ENCODE measurements around the gene PHLDB2.

Gene PHLDB2

DNA sequence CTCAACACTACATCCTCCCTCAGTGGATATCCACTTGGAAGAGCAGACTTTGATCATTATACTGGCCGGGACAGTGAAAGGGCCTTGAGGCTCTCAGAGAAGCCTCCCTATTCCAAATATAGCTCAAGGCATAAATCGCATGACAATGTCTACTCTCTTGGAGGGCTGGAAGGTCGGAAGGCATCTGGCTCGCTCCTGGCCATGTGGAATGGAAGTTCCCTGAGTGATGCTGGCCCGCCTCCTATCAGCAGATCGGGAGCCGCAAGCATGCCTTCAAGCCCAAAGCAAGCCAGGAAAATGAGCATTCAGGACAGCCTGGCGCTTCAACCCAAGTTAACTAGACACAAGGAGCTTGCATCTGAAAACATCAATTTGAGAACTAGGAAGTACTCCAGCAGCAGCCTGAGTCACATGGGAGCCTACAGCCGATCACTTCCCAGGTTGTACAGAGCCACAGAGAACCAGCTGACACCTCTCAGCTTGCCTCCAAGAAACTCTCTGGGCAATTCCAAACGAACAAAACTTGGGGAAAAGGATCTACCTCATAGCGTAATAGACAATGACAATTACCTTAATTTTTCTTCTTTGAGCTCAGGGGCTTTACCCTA is 25.4 kb downstream of the PHLDB2 start:
- no peak for DNase-seq (ENCODE audit: low read depth)

DNA sequence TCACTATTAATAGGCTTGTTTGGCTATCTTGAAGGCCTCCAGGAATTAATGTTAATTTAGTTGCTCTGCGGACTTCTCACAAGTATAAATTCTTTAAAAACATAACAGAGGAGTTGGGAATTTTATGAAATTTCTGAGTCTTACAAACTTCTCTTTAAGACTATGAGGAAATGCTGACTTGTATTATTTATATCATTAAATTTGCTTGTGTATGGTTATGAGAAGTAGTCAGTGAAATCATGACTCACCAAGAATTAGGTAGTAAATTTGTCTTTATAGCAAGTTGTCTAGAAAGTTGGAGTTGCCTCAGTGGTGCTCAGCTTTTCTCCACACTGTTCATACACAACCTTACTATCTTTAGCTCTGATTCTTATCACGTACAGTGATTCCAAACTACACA is 26.5 kb downstream of the PHLDB2 start:
- no peak for DNase-seq (ENCODE audit: low read depth)

DNA sequence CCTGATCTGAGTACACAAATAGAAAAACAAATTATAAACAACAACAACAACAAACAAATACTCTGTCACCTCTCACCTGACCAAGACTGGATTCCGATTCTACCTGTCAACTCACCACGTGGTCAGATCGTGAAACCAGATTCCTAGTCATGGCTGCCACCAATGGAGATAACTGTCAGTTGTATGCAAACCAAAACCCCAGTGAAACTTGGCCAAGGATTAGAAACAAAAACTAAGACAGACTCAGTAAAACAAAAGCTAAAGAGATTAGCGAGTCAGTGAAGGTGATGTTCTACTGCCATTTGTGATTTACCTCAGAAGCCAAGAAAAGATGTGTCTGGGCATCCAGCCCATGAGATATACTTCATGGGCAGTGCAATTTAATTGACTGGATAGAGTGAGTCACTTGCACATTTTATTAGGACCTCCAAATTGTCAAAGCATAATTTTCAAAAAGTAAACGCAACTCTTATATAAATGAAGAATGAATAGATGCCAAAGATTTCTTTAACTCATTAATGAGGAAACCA is 31.1 kb downstream of the PHLDB2 start:
- DNase-seq (ENCODE audit: low read depth), result no peak

DNA sequence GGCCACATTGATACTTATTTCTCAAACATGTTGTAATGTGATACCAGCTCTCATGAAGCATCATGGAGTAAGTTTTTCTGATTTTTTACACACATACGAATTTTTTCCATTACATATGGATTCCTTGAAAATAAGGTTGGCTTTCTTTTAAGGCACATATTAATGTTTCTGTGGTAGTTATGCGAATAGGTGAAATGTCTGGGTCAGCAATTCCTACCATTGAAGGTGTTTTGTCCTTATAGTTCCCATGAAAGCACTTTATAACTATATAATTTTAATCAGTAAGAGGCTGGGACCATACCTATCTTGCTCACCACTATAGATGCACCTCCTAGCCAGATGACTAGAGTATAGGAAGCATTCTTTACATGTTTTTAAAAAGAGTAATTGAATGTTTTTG is 33.0 kb downstream of the PHLDB2 start:
- no peak for DNase-seq (ENCODE audit: low read depth)

DNA sequence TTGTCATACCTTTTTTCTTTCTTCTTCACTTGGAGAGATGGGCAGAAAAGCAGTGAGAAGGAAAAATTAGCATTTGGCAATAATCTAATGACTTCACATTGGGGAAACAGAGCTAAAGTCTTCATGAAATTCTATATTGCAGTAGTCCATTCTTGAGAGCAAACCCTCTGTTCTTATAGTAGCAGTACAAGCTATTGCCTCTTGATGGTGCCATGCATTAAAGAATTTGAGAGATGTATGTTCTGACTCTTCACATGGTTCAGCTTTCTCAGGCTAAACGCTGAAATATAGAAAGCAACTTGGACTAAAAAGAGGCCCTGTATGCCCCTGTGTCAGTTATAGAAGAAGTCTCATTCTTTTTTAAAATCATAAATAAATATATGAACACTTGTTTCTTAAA is 36.0 kb downstream of the PHLDB2 start:
- DNase-seq (ENCODE audit: low read depth), result no peak

DNA sequence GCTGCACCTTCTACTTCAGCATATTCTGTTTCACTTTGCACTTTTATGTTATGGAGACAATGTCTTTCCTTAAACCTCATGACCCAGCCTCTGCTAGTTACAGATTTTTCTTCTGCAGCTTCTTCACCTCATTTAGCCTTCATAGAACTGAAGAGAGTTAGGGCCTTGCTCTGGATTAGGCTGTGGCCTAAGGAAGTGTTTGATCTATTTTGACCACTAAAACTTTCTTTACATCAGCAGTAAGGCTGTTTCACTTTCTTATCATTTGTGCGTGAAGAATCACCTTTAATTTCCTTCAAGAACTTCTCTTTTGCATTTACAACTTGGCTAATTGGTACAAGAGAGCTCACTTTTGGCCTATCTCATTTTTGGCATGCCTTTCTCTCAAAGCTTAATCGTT is 40.9 kb downstream of the PHLDB2 start:
- DNase-seq (ENCODE audit: low read depth), result no peak

DNA sequence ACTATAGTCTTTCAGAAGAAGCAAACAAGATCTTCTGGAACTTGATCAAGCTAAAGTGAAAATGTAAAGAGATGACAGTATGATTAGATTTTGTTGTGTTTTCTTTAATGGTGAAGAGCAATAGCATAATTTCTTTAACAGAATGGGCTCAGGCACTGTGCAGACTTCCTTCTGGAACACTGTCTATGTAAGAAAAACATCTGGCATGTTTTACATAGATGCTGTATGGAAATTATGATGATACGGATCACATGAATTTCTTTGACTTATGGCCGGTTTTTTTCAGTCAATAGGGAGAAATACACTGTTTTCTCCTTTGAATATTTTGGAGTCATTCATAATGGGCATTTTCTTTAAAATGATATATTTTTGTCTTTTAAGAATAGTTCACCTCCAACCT is 42.6 kb downstream of the PHLDB2 start:
- DNase-seq (ENCODE audit: low read depth), result no peak

DNA sequence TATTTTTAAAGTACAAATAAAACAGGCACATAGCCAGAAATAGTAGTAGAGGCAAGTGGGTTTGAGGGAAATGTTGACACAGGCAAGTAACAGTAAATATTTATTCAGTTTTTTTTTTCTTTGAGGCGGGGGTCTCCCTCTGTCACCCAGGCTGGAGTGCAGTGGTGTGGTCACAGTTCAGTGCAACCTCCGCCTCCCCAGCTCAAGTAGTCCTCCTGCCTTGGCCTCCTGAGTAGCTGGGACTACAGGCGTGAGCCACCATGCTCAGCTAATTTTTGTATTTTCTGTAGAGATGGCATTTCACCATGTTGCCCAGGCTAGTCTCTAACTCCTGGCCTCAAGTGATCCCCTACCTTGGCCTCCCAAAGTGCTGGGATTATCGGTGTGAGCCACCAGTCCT is 43.5 kb downstream of the PHLDB2 start:
- DNase-seq (ENCODE audit: low read depth), result no peak

DNA sequence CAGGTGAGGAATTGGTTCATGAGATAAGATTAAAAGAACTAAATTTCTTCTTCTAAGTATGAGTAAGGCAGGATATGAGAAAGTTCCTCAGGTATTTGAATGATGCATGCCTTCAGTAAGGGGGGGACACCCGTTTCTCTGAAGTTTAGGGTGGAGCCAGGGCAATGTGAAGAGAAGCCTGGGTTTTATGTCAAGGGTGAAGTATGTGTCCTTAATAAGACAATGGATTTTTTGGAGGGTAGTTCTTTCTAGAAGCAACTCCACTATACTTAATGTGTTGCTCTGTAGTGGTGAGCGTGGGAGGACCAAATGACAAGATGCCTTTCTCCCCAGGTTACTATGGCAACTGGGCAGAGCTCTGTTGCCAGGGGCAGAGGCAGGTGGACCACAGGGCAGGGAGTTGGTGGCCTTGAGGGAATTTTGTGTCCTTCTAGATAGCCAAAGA is 44.0 kb downstream of the PHLDB2 start:
- peak; percentile 61 for DNase-seq (ENCODE audit: low read depth)

DNA sequence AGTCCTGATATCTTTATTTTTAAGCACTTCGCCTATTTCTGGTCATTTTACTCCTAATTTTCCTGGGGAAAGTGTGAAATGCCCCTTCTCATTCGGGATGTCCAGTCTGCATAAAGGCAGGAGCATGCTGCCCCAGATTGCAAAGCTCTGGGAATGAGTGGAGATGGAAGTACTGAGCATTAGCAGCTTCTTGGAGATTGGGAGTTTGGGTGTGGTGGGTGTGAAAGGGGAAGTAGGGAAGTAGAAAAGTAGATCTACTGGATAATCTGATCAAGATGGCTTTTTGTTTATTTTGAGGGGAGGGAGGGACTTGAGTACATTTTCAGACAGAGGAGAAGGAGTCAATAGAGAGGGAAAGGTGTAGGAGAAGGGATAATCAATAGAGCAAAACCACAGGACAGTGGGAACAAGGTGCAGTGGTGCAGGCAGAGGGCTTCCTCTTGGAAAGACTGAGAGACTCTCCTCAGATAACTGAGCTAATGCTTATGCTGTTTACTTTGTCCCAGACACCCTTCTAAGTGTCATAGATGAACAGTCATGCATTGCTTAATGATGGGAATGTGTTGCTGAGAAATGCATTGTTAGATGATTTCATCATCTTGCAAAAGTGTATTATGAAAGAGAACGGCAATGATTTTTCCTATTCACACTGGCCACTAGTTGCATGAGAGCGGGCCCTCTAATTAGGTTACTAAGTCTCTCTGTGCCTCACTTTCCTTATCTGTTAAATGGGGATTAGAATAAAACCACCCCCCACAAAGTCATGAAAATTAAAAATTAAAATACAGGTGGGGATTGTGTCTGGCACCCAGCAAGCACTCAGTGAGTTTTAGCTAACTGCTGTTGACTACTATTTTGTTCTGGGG is 45.5 kb downstream of the PHLDB2 start:
- peak; percentile 95 for DNase-seq (ENCODE audit: low read depth)

DNA sequence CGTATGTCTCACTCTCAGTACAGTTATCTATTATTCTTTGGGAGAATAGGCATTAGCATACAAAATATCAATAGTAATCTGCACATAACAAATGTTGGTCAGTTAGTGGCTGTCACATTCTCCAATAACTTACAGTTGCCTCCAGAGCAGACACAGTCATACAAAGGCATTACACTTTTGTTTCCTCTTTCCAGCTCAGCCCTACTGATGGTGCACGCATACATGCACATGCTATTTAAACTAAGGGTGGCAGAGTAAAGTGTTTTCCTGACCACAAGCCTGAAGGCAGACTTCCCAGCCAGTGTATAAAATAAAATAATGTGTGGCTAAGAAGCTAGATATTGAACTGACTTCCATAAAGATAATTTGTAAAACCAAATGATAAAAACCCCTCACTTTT is 47.6 kb downstream of the PHLDB2 start:
- DNase-seq (ENCODE audit: low read depth), result no peak

DNA sequence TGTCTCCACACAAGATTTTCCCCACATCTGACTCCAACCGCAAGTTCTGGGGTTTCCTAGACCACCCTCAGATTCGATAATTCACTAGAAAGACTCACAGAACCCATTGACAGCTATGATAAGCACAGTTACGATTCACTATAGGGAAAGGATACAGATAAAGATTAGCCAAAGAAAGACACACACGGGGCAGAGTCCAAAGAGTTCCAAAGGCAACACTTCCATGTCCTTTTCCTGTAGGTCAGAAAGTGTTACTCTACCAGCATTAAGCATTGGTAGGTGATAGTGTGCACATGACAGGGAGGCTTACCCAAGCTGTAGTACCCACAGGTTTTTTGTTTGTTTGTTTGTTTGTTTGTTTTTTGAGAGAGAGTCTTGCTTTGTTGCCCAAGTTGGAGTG is 48.1 kb downstream of the PHLDB2 start:
- DNase-seq (ENCODE audit: low read depth), result no peak

DNA sequence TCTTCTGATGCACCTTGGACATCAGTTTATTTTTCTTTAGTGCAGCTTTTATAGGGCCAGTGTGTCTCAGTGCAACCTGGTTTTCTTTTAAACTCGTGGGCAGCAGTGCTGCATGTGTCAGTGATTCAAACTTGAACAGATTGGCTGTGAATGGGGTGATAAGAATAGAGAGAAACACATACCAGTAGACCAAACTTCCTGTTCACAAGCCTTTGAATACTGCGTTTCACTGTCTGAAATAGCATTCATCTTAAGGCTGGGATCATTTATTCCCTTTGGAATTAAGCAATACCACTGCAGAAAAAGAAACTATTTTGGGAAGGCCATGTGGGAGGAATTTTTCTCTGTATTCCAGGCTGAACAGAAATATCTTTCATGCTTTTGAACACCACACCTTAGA is 51.7 kb downstream of the PHLDB2 start:
- peak; percentile 71 for DNase-seq (ENCODE audit: low read depth)

DNA sequence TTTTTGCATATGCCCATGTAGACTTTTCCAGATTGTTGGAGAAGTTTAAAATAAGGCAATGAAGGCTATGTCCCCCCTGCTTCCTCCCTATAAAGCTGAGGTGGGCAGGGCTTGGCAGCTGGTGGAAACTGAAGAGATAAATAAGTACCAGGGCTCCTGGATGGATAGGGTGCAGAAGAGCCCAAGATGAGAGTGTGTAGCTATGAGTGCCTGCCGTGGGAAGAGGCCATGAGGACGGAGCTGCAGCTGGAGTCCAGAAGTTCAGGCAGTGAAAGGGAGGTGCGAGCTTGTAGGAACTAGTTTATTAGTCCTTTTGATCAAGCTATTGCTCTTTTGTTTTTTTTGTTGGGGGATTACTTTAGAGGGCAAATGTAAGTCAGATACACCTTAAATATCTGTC is 52.4 kb downstream of the PHLDB2 start:
- DNase-seq (ENCODE audit: low read depth), result no peak

DNA sequence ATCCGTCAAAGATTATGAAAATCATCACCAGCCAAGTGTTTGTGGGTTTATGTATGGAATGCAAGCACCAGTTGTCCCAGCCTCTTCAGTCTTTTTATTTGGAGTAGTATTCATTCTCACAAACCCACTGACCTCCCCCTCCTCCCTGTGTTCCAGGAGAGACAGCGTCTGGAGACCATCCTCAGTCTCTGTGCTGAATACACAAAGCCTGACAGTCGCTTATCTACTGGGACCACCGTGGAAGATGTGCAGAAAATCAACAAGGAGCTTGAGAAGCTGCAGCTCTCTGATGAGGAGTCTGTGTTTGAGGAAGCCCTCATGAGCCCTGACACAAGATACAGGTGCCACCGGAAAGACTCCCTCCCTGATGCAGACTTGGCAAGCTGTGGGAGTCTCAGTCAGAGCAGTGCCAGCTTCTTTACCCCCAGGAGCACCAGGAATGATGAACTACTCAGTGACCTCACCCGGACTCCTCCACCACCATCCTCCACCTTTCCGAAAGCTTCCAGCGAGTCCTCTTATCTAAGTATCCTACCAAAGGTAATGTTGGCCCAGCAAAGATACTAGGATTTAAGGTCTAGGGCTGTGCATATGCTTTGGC is 54.2 kb downstream of the PHLDB2 start:
- no peak for DNase-seq (ENCODE audit: low read depth)

DNA sequence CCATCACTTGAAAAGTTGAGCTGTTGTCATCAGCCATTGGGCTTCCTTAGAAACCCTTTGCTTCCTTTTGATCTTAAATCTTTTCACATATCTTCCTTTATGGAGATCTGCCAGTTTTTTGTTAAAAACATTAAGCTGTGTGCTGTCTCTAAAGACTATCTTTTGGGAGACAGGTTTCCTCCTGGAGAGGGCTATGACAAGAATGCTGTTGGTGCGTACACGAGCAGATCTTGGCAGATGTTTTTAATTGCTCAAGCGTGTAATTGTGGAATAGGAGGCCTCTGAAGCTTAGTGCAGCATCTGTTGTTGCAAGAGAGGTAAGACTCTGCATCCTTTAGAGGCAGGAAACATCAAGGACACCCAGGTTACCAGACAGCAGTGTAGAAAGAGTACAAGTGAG is 56.8 kb downstream of the PHLDB2 start:
- DNase-seq (ENCODE audit: low read depth), result no peak

DNA sequence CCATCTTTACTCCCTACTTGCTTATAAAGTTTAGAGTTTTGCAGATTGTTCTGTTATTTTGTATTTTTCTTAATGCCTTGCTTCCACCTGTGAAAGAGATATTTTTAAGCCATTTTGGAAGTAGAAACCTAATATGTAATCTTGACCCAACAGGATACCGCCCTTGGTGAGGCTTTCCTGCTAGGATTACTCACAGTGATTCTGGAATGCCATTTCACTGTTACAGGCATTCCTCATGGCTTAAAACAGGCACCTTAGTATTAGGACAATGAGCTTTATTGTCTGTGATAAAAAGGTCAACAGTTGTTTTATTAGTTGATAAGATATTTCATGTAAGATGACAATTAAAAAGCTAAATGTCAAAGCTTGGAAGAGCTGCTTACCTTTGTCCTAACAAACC is 58.2 kb downstream of the PHLDB2 start:
- no peak for DNase-seq (ENCODE audit: low read depth)

DNA sequence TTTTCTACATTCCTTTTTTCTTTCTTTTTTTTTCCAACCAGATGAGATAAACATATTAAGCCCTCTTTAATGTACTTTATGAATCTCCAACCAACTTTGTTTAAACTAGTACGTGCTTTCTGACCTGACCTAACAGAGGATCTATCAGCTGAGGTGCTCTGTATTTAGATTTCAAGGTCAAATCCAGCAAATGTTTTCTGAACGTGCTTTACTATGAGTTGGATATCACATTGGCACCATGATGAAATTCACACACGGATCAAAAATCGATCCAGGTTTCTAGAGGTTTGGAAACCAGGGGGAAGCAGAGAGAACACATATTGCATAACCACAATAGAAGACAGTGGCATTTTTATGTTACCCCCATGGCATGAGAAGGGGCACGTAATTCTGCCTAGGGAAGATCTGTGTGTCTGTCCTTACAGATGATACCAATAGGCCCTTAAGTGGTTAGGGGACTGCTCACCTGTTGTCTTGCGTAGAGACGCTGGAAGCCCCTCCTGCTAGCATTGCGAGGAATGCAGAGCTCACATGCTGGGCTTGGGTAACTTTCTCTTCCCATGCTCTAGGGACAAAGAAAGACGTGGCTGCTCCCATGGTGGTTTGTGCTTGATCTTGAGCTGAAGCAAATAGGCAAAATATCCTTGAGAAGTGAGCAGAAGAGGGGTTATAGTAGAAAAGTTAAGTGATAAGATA is 60.5 kb downstream of the PHLDB2 start:
- DNase-seq (ENCODE audit: low read depth), result no peak

DNA sequence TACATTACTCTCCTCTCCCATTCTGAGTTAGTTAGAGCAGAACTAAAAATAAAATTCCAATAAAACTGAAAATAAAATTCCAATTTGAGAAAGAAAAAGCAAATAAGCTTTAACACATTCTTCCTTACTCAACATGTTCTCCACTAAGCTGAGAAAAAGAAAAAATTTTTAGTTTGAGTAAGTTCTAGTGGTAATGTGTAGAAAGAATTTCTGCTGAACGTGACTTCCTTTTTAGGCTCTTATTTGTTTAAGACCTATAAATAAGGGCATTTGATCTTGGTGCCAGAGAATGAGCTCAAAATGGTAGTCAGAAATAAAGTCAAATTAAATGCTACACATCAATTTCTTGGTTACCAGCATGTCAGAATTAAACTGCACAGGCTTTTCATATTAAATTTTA is 62.1 kb downstream of the PHLDB2 start:
- DNase-seq (ENCODE audit: low read depth), result no peak

DNA sequence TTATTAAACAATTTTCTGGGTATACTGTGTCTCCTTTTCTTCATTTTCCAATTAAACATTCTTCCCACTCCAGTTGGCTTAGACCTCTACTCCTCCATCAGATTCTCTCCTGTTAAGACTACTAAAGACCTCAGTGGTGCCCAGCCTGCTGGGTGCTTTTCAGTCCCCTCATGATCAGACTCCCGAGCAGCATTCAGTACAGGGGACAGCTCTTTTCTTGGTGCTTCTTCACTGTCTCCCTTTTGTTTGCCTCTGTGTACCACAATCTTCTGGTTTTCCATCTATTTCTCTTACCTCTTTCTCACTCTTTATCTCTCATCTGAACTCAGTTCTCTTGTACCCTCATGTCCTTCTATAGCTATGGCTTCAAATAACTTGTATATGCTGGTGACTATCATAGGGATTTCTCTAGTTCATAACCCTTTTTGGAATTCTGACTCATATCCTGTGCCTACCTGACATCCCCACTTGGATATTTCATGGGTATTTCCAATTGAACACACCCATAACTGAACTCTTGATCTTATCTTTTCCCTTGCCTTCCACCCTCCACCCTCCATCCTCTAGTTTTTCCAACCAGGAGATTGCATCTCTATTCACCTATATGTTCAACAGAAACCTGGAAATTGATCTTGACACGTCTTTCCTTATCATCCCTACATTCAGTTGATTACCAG is 64.2 kb downstream of the PHLDB2 start:
- DNase-seq (ENCODE audit: low read depth), result no peak

DNA sequence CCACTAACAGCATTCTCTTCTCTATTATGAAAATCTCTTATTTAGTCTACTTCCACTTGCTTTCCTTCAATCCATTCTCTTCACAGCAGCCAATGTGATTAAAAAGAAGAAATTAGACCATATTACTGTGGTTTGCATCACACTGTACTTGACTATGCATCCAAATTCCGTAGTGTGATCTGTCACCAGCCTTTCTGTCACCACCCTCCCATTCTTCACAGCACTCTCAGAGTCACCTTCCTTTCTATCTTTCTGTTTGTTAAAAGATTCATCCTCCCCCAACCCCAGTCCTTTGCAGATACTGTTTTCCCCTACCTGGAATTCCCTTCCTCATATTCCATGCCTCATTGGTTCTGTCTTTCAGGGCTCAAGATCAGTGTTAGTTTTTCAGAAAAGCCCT is 64.7 kb downstream of the PHLDB2 start:
- DNase-seq (ENCODE audit: low read depth), result no peak

DNA sequence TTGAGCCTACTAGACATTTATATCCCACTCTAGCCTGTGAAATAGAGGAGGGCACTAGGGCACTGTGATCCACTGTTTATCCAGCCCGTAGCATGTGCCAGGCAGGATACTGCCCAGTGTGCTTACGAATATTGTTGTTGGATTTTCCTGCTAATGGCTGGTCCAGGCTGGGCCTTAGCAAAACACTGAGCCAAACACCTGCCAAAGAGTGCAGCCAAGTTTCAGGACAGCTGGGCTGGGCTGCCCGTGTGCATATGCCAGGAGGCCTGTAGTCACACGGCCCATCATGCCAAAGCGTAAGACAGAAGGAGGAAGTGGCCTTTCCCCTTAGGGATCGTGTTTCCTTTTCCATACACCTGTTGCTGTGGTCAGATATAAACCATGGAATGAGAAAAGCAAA is 65.2 kb downstream of the PHLDB2 start:
- DNase-seq (ENCODE audit: low read depth), result no peak

Data from GM04503 (cell line).